Epithelial cell of prostate (primary cell): ENCODE data around the gene EVA1C.
"Not testable (repeated sequence)": the region's sequence is repeated elsewhere in the genome, so short reads cannot be mapped to it uniquely, and the experiment has no call there.

Experiments
- DNase-seq: peaks from one replicate; pipeline ENCODE4 v3.0.0-alpha.2; 2011; ENCODE audit warnings: low read depth, low spot score
- H3K27ac ChIP-seq: fragments of 450-650 bp; 2 replicates; pipeline ENCODE4 v1.5.1; 2017; ENCODE audit warnings: mild to moderate bottlenecking

EVA1C gene

DNA sequence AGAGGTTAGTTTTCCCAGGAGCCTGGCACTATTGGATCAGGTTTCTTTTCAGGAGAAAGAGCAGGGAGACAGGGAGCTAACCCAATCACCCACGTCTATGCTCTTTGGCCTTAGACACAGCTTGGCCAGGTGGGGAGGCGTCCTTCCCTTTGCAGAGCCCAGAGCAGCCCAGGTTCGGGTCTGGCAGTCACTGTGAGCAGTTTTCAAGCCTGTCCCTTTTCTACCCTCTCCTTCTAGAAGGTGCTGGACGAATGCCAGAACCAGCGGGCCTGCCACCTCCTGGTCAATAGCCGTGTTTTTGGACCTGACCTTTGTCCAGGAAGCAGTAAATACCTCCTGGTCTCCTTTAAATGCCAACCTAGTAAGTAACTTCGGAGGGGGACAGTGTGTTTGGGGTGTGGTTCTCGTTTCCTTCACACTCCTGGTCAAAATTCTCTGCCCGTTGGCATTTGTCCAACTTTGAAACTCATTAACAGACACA is 44.9 kb downstream of the EVA1C start:
- DNase-seq: no peak
- no peak overlapping the region for H3K27ac ChIP-seq

GRCh38 chr21:32457962-32458361 is 45.5 kb downstream of the EVA1C start:
- DNase-seq: no peak
- no peak overlapping the region for H3K27ac ChIP-seq

DNA sequence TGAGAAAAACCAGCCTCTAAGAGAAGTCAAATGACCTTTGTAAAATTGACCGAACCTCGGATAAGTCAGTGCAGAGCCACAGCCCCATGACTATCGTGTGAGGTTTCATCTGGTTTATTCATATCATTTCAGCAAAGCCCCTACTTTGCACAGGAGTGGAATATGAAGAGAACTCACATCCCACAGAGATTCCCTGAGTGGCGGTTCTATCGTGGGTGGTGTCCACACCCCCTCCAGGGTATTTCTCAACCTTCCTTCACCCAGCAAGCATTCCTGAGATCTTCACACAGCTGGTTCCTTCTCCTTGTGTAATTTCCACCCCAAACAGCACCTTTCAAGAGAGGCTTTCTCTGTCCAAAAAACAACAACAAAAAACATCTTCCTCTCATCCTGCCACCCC is 47.5 kb downstream of the EVA1C start:
- no peak for DNase-seq
- no peak overlapping the region for H3K27ac ChIP-seq

- DNase-seq: no peak
- no peak overlapping the region for H3K27ac ChIP-seq
These were observed 49.0 kb downstream of the EVA1C start for GRCh38 chr21:32461503-32461902.

DNA sequence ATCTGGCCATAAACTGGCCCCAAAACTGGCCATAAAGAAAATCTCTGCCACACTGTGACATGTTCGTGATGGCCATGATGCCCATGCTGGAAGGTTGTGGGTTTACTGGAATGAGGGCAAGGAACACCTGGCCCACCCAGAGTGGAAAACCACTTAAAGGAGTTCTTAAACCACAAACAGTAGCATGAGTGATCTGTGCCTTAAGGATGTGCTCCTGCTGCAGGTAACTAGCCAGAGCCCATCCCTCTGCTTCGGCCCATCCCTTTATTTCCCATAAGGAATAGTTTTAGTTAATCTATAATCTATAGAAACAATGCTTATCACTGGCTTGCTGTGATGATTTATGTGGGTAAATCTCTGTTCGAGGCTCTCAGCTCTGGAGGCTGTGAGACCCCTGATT is 50.1 kb downstream of the EVA1C start:
- H3K27ac ChIP-seq, DNase-seq: not testable (repeated sequence)

DNA sequence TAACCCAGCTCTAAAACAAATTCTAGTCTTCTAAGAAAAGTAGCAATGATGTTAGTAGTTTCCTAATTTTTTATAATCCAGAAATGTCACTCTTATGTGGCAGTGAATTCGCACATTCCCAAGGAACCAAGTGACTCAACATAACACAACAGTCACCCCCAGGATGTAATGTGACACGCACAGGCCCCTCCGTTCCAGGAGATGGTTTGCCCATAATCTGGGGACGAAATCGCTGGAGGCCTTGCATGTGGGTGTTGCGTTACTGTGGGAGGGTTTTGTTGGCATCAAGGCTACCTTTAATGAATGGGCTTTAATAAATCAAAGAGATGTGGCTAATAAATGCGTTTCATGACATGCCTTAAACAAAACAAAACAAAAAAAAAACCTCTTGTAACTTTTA is 50.9 kb downstream of the EVA1C start:
- H3K27ac ChIP-seq: peak overlapping the region; percentile 69
- no peak for DNase-seq

GRCh38 chr21:32463889-32464300 is 51.4 kb downstream of the EVA1C start:
- DNase-seq: no peak

GRCh38 chr21:32467291-32467690 is 54.8 kb downstream of the EVA1C start:
- DNase-seq: no peak
- no peak overlapping the region for H3K27ac ChIP-seq

More at GRCh38 chr21:32463889-32464300, 51.4 kb downstream of the EVA1C start:
- H3K27ac ChIP-seq: peak overlapping the region; percentile 69

- no peak overlapping the region for H3K27ac ChIP-seq
- no peak for DNase-seq
These were observed 56.2 kb downstream of the EVA1C start for GRCh38 chr21:32468681-32469111.

- no peak overlapping the region for H3K27ac ChIP-seq
- no peak for DNase-seq
These were observed 57.1 kb downstream of the EVA1C start for GRCh38 chr21:32469628-32470027.

GRCh38 chr21:32470206-32470605 is 57.7 kb downstream of the EVA1C start:
- no peak for DNase-seq
- H3K27ac ChIP-seq: no peak overlapping the region

DNA sequence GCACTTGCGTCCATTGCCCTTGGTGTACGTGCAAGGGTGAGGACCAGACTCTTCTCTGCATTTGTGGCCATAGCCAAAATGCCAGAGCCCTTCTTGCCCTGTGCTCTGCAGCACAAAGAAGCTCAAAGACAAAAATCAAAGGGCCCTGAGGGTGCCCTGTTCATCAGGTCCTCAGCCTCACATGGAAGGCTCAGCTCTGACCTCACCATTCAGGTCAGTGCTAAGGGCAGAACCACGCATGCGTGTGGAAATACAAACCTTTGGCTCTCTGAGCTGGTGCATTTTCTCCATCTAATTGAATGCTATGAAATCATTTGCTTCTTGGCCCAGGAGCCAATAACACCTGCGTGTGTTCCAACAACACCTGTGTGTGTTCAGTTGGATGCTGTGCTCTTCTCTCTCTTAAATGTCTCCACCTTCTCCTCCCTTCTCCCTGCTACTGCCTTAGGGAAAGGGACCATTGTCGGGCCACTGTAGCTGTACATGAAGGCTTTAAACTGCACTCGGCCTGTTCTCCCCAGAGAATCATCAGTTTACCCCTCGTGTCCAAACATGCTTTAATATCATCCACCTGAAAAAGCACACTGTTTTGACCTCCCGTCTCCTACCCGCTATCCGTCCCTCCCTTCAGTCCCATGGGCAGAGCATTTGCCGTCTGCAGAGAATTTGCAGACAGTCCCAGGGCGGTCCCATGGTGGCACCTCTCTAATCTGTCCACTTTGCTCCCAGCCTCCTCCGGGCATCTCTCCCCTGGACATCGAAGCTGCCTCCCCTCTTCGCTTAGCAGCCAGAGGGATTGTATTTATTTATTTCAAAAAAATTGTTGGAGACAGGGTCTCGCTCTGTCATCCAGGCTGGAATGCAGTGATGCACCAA is 60.6 kb downstream of the EVA1C start:
- no peak for DNase-seq

GRCh38 chr21:32474179-32475059 is 61.9 kb downstream of the EVA1C start:
- H3K27ac ChIP-seq: no peak overlapping the region
- no peak for DNase-seq

More for the DNA sequence above, 60.6 kb downstream of the EVA1C start:
- H3K27ac ChIP-seq: no peak overlapping the region

DNA sequence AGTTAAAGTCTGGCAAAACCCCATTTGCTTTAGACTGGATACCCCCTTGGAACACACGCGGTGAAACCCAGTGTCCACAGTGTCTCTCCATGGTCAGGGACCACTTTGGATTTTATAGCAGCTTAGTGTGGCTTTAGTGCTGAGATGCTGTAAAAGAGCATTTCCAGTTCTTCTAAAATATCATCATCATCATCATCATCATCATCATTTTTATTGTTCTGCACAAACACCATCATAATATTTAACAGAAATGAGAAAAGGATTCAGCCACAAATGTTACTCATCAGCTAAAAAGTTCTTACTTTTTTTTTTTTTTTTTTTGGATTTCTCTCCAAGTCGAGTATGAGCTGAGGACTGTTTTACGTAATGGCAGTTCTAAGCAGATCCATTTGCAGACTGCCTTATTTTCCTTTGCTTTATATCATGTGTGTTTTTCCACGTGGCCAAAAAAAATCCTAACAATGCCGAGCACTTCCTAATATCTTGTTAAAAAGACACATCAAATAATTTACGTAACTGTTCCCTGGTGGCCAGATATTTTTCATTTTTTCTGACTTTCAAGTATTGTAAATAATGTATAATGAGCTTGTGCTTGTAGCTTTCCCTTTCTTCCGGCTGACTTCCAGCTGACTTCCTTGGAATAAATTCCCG is 62.8 kb downstream of the EVA1C start:
- no peak overlapping the region for H3K27ac ChIP-seq

GRCh38 chr21:32476661-32477423 is 64.3 kb downstream of the EVA1C start:
- H3K27ac ChIP-seq: no peak overlapping the region
- no peak for DNase-seq

More for the DNA sequence above, 62.8 kb downstream of the EVA1C start:
- no peak for DNase-seq

GRCh38 chr21:32477424-32477745 is 64.9 kb downstream of the EVA1C start:
- H3K27ac ChIP-seq: no peak overlapping the region
- DNase-seq: no peak

- H3K27ac ChIP-seq: no peak overlapping the region
- DNase-seq: no peak
These were observed 69.4 kb downstream of the EVA1C start for GRCh38 chr21:32481875-32482408.

- no peak overlapping the region for H3K27ac ChIP-seq
- no peak for DNase-seq
These were observed 70.2 kb downstream of the EVA1C start for GRCh38 chr21:32482565-32483292.

DNA sequence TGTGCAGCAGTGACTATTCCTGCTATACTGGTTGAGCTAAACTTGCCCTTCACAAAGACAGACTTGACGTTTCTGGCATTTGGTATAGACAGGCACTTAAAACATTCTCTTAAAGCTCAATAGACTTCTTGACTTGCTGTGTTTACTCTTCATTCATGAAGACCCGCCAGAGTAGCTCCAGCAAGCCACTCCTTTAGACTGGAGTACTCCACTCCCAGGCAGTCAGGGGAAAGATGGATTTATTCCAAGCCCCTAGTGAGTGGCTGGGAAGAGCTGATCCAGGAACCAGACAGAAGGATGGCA is 70.7 kb downstream of the EVA1C start:
- DNase-seq: no peak

More for the DNA sequence above, 70.7 kb downstream of the EVA1C start:
- H3K27ac ChIP-seq: no peak overlapping the region
